Activated gamma-delta T cell treated with Interleukin-2 at 50 U/mL for 16 hours (primary cell): ENCODE measurements around the gene POLD1.

ENCODE experiments used
- DNase-seq: peaks from one replicate; pipeline ENCODE4 v3.0.0-alpha.2; 2020

POLD1 gene

DNA sequence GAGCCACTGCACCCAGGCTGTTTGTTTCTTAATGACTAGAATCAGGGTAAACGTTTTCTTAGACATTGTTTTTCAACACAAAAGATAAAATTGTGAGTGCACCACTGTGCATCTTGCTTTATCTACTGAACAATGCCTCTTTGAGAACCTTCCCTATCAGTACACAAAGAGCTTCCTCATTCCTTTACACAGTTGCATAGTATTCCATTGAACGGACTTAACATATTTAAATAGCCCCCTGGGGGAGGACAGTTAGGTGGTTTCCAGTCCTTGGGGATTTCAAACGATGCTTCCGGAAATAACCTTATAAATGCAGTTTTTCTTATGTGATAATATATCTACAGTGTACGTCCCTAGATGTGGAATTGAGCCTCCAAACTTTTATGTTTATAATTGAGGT, 8.6 kb downstream of the POLD1 start:
- DNase-seq = no peak

DNA sequence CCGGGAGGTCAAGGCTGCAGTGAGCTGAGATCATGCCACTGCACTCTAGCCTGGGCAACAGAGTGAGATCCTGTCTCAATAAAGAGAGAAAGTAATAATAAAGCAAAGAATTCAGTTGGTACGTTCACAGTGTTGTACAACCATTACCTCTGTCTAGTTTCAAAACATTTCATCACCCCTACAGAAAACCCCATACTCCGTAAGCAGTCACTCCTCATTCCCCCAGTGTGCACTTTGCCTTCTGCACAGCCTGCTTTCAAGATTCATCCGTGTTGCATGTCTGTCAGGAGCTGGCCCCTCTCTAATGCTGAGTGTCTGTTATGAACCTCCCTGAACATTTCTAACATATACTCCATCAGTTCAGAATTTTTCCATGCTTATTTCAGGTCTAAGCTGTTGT, 9.4 kb downstream of the POLD1 start:
- DNase-seq = no peak

DNA sequence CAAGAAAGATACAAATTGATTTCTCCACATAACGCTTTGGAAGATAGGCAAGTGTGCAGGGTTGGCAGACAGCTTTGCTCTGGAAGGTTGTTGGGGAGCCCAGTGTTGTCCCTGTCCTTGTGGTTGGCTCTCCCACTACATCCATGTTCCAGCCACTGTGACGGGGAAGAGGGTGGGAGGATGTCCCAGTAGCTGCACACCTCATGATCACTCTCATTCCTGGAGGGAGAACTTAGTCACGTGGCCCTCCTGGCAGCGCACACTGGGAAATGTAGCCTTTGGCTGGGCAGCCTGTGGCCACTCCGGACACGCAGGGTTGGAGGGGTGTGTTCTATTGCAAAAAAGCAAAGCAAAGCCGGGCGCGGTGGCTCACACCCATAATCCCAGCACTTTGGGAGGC, 9.9 kb downstream of the POLD1 start:
- DNase-seq = no peak

DNA sequence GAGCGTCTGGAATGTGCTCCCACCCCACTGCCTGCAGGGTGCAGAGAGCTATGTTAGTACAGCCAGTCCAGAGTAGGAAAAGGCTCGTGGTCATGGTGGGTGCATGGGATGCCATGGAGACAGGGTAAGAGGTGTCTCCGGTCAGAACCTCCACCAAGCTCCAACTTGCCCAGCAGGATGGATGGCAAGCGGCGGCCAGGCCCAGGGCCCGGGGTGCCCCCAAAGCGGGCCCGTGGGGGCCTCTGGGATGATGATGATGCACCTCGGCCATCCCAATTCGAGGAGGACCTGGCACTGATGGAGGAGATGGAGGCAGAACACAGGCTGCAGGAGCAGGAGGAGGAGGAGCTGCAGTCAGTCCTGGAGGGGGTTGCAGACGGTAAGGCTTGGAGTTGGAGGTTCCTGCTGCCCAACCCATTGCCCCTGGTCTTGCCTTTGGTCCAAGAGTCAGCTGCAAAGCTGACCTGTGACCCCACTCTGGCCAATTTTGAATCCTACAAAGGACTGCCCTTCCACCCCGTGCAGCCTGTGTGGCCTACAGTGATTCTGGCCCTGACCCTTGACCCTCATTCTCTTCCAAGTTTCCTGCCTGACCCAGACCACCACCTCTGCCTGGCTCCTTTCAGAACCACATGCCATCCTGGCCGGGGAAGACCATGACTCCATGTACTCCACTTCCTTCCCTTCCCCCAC, 14.7 kb downstream of the POLD1 start:
- no peak for DNase-seq

DNA sequence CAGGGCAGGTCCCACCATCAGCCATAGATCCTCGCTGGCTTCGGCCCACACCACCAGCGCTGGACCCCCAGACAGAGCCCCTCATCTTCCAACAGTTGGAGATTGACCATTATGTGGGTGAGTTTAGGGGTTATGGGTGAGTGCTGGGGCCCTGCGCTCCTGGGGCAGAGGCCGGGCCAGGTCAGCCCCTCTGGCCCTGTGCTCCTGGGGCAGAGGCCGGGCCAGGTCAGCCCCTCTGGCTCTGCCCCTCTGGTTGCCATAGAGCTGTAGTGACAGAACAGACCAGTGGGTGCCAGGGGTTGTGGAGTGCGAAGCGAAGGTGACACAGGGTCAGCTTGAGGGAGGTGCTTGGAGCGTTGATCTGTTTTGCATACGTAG, 15.2 kb downstream of the POLD1 start:
- DNase-seq = no peak

DNA sequence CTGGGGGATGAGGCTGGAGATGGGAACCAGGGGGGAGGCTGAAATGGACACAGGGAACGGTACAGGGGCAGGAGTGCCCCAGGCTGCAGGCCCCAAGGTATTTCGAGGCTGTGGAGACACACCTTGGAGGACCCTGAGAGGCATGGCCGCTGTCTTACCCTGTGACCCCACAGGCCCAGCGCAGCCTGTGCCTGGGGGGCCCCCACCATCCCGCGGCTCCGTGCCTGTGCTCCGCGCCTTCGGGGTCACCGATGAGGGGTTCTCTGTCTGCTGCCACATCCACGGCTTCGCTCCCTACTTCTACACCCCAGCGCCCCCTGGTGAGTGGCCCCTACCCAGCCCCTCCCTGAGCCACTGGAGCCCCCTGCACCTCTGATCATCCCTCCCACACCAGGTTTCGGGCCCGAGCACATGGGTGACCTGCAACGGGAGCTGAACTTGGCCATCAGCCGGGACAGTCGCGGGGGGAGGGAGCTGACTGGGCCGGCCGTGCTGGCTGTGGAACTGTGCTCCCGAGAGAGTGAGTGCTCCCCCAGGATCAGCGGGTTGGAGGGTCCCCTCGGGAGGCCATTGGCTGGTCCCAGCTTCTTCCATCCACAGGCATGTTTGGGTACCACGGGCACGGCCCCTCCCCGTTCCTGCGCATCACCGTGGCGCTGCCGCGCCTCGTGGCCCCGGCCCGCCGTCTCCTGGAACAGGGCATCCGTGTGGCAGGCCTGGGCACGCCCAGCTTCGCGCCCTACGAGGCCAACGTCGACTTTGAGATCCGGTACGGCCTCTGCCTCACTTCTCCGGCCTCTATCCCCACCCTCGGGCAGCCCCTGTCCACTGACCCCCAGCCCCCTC, 17.7 kb downstream of the POLD1 start:
- DNase-seq = no peak

DNA sequence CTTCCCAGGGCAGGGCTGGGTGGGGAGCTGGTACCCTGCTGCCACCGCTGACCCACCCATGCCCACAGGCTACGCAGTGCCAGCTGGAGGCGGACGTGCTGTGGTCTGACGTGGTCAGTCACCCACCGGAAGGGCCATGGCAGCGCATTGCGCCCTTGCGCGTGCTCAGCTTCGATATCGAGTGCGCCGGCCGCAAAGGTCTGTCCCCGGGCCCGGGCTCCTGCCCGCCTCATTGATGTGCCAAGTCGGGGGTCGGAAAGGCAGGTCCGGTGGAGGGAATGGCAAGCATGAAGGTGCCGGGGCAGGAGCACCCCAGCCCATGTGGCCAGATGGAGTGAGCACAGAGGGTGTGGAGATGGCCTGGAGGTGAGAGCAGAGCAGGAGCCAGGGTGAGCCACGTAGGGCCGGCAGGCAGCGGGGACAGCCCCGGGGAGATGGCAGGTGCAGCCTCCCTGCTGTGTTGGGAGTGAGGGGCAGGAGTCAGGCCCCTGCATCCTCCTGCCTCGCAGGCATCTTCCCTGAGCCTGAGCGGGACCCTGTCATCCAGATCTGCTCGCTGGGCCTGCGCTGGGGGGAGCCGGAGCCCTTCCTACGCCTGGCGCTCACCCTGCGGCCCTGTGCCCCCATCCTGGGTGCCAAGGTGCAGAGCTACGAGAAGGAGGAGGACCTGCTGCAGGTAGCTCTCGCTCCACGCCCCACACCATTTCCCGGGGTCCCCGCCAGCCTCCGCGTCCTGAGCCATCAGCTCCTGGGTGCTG, 18.6 kb downstream of the POLD1 start:
- no peak for DNase-seq

DNA sequence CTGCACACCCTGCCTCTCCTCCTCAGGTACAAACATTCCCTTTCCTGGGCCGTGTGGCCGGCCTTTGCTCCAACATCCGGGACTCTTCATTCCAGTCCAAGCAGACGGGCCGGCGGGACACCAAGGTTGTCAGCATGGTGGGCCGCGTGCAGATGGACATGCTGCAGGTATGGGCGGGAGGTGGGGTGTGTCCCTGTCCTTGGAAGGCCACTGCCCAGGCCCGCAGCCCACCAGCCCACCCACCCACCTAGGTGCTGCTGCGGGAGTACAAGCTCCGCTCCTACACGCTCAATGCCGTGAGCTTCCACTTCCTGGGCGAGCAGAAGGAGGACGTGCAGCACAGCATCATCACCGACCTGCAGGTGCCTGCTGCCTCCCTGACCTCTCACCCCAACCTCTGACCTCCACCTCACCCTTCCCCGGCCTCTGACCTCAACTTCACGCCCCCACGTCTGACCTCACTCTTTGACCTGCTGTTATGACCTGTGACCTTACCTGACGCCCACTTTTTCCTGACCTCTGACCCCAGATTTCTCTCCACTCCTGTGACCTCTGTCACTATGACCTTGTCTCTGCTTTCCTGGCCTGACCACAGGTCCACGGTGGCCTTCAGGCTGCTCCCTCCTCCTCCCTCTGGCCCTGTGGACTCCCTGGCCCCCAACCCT, 22.1 kb downstream of the POLD1 start:
- DNase-seq = no peak

DNA sequence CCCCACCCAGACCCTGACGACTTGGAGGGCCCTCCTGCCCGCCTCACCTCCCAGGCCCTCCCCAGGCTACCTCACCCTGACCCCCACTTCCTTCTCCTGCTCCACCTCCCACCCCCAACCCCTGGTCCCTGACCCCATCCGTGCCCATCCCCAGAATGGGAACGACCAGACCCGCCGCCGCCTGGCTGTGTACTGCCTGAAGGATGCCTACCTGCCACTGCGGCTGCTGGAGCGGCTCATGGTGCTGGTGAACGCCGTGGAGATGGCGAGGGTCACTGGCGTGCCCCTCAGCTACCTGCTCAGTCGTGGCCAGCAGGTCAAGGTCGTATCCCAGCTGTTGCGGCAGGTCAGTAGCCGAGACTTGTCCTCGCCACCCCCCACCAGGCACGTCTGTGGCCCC, 22.7 kb downstream of the POLD1 start:
- DNase-seq = no peak

DNA sequence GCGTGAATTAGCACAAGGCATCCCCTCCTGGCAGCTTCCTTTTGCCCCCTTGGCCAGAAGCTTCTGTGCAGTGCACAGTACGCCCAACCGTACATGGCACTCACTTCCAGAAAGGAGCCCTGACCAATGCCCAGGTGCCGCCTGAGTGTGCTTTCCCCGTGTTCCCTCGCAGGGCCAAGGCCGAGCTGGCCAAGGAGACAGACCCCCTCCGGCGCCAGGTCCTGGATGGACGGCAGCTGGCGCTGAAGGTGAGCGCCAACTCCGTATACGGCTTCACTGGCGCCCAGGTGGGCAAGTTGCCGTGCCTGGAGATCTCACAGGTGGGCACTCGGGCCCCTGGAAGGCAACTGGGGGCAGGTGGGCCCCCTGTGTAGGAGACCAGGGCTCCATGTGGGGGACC, 25.2 kb downstream of the POLD1 start:
- no peak for DNase-seq

DNA sequence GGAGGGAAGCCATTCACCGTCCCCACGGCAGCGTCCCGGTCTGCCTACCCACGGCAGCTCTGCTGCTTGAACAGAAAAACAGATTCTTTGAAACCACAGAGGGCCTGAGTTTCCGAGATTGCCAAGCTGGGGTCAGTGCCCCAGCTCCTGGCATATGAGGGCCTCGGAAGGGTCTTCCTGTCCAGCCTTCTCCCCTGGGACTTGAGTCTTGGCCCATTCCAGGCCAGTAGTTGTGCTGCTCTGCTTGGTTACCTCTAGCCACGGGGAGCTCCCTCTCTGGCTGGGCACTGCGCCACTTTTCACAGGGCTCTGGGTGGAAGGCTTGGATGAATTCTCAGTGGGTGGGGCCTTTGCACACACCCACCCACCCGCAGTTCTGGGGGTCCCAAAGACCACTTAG, 26.0 kb downstream of the POLD1 start:
- DNase-seq = no peak

DNA sequence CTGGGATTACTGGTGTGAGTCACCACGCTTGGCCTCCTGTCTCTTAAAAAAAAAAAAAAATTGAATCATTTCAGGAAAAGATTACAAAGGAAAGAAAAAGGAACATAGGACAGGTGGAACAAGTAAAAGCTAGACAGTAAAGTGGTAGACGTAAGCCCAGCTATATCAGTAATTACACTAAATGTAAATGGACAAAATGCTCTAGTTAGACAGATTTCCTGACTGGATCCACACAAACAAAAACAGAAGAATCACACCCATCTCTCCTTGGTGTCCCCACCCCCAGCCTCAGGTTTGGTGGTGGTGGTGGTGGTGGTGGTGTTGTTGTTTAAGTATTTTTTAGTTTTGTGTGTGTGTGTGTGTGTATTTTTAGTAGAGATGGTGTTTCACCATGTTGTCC, 28.3 kb downstream of the POLD1 start:
- DNase-seq = no peak

DNA sequence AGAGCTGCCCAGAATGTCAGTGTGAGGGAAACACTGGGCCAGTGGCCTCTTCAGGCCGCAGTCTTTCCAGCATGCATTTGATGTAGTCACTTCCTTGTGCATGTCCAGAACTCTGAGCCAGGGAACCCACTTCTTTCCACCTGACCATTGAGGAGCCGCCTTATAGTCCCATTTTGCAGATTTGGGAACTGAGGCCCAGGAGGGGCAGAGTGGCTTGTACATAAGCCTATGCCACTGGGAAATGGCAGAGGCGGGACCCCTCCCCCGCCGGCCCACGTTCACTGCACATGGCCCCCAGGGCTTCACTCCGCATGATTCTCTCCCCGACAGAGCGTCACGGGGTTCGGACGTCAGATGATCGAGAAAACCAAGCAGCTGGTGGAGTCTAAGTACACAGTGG, 28.9 kb downstream of the POLD1 start:
- DNase-seq = no peak

DNA sequence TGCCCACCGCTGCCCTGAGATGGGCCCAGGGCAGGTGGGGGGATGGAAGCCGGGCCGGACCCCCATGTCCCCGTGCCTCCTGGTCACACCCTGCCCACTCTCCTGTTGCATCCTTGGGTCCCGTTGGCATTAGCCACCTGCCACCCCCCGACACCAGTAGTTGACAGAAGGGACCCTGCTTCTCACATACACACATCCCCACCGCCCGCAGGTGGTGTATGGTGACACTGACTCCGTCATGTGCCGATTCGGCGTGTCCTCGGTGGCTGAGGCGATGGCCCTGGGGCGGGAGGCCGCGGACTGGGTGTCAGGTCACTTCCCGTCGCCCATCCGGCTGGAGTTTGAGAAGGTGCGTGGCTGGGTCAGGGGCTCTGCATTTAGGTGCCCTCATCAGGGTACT, 29.4 kb downstream of the POLD1 start:
- DNase-seq = no peak

DNA sequence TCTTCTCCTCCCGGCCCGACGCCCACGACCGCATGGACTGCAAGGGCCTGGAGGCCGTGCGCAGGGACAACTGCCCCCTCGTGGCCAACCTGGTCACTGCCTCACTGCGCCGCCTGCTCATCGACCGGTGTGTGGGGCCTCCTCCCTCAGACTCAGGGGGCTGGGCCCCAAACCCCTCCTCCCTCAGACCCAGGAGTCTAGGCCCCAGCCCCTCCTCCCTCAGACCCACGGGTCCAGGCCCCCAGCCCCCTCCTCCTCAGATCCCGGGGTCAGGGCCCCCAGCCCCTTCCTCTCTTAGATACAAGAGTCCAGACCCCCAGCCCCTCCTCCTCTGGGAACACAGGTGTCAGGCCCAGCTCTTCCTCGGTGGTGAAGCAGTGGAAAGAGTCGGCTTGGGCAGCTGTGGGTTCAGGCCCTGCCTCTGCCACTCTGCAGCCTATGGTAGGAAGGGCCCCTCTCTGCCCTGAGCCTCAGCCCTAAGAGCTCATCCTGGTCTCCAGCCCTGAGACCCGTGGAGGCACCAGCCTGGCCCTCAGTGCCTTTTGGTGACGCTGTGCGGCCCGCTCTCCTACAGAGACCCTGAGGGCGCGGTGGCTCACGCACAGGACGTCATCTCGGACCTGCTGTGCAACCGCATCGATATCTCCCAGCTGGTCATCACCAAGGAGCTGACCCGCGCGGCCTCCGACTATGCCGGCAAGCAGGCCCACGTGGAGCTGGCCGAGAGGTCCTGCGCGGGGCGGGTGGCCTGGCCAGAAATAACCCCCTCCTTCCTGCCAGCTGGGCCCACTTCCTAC, 30.9 kb downstream of the POLD1 start:
- DNase-seq = peak; percentile 69

DNA sequence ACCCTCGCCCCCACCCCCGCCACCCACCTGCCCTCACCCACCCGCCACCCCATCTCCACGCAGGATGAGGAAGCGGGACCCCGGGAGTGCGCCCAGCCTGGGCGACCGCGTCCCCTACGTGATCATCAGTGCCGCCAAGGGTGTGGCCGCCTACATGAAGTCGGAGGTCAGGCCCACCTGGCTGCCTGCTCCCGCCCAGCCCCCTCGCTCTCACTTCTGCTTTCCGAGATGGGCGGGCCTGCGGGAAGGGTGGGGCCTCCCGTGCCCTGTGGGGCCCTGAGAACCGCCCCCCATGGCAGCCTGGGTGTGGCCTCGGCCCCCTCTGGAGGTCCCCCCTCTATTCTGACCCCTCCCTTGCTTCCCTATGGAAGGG, 31.5 kb downstream of the POLD1 start:
- DNase-seq = no peak

DNA sequence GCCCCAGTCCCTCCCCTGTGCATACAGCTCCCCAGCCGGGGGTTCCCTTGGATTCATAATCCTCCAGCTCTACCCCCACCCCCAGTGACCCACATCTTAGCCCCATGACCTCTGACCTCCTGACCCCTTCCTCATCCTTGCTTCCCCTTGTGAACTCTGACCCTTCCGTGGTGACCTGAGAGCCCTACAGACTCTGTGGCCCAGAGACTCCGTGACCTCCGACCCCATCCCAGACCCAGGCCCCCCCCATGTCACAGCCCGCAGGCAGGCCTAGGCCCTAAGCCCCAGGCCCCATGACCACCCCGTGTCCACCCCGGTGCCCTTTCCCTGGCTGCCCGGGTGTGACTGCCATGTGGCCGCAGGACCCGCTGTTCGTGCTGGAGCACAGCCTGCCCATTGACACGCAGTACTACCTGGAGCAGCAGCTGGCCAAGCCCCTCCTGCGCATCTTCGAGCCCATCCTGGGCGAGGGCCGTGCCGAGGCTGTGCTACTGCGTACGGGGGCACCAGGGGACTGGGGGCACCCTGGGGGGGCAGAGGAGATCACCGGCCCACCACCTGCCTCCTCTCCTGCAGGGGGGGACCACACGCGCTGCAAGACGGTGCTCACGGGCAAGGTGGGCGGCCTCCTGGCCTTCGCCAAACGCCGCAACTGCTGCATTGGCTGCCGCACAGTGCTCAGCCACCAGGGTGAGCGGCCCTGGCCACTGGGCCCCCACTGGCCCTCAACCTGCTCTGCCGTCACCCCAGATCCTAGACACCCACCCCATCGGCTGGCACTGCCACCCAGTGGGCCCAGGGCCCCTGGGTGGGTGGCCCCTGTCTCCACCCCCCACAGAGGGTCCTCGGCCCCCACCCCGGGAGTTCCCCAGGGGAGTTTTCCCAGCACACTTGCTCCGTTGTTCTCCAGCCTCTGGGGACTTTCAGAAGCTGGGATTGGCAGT, 32.2 kb downstream of the POLD1 start:
- DNase-seq = no peak

DNA sequence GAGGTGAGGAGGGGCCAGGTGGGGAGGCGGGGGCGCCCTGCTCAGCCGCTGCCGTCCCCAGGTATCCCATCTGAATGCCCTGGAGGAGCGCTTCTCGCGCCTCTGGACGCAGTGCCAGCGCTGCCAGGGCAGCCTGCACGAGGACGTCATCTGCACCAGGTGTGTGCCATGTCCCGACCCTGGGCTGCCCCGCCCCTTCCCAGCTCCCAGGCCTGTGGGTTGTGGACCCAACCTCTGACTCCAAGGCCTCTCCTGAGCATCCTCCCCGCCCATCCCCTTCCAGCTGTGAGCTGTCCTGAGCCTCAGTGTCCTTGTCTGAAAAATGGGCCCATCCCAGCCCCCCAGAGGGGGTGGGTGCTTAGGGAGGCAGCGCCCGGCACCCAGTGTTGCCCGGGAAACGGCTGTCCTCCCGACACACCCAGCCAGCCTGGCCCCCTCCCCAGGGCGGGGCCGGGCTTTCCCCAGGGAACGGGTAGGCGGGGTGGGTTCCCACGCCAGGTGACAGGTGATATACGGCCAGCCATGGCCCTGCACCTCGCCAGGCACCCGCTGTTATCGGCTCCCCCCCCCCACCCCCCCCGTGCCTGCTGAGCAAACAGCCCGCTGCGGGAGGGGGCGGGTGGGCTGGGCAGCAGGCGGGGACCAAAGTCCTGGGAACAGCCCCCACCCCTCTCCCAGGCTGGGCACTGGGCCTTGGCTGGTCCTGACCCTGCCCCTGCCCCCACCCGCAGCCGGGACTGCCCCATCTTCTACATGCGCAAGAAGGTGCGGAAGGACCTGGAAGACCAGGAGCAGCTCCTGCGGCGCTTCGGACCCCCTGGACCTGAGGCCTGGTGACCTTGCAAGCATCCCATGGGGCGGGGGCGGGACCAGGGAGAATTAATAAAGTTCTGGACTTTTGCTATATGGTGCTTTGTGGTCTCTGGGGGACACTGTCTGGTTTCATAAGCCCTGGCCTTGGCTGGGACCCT, 33.2 kb downstream of the POLD1 start:
- DNase-seq = no peak

DNA sequence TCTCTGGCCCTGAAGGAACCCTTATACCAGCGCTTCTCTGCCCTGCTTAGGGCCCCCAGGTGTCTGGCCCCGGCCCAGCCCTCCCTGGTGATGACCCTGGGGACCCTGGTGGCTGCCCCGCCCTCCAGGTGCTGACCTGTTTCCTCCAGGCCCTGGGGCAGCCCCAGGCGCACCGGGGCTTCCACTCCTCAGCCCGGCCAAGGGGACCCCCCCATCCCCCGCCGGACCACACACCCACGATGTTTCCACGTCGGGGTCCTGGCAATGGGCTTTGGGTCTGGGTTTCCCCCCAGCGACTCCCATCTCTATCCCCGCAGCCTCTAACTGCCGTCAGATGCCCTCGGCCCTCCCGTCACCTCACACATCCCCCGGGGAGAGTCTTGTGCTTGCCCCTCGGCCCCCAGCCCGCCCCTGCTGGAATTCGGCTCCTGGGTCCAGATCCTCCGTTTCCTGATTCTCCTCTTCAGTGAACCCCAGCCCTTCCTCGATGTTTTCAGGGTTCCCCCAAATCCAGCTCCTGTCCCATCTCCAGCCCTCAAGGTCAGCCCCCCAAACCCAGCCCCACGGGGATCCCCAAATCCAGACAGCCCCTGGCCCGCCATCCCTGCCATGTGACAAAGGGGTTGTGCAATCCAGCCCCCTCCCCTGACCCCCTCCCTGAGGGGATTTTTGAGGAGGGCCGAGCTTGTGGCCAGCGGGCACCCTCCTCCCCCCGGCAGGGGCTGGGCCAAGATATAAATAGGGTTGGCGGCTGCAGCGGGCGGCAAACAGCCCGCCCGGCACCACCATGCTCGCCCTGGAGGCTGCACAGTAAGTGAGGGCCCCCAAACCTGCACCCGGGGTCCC, 34.3 kb downstream of the POLD1 start, which contains the start of gene SPIB:
SPIB (plus strand) TSS at position 763 of the 846 bp plus-strand sequence; CDS start at position 788, 25 bp downstream.
- DNase-seq = no peak
